SK-N-MC (cell line): ENCODE results near the gene KCNAB2.

ENCODE experiments used
- EZH2 ChIP-seq: fragments of 200-600 bp; sonication (generic); IDR thresholded peaks from one replicate; pipeline ENCODE4 v1.6.1; 2017; ENCODE audit warnings: antibody characterized with exemption
- POLR2AphosphoS5 ChIP-seq: IDR thresholded peaks from 2 replicates; pipeline ENCODE4 v1.6.1; 2012; ENCODE audit warnings: mild to moderate bottlenecking, low read depth, low read length, borderline replicate concordance

DNA sequence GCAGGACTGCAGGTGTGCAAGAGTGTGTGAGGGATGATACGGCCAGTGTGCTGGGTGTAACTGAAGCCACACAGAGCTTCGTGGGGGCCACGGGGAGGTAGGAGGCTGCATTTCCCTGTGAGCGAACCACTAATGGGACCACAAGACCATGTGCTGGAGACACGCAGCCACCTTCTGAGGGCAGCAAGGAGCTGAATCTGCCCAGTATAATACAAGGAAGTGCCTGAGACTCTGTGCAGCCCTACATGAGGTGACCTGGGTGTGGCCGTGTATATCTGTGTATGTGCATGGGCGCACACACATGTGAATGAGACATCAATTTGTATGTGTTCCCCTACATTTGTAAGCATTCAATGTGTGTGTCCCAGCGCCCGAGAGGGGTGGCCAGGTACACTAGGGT is 83.6 kb downstream of the KCNAB2 start:
- no peak for TF ChIP-seq EZH2
- no peak for TF ChIP-seq POLR2AphosphoS5
